PFSK-1 (cell line): ENCODE results near the gene ILF3.
A peak's percentile ranks its signal among the peaks of the same experiment; 100 is the strongest.

Experiments used
- FOXP2 ChIP-seq: optimal IDR thresholded peaks from 2 replicates; pipeline ENCODE3; 2011; ENCODE audit warnings: borderline replicate concordance, control low read depth, inconsistent platforms; ENCODE audit not compliant: insufficient read depth; ENCODE audit errors: extremely low read length, extremely low read depth
- POLR2AphosphoS5 ChIP-seq: IDR thresholded peaks from 2 replicates; pipeline ENCODE4 v1.6.1; 2012; ENCODE audit warnings: low read depth, mild to moderate bottlenecking, control low read depth, low read length, moderate library complexity
- SIN3A ChIP-seq: IDR thresholded peaks from 2 replicates; pipeline ENCODE4 v1.6.1; 2012; ENCODE audit warnings: mild to moderate bottlenecking, low read length, moderate library complexity, borderline replicate concordance; ENCODE audit not compliant: insufficient read depth
- TAF1 ChIP-seq: IDR thresholded peaks from 2 replicates; pipeline ENCODE4 v1.6.1; 2012; ENCODE audit warnings: low read length, control low read depth, borderline replicate concordance; ENCODE audit not compliant: insufficient read depth
- TF ChIP-seq, protein P1 (sequence below), 2 experiments: IDR thresholded peaks; 2 replicates each; pipeline versions ENCODE4 v1.6.1 to v1.8.0; 2011 to 2012; ENCODE audit warnings: low read depth in 2 of 2, low read length in 2 of 2, control low read depth in 1 of 2, inconsistent platforms in 1 of 2, mild to moderate bottlenecking in 1 of 2, moderate library complexity in 1 of 2; ENCODE audit not compliant: insufficient read depth in 1 of 2

ILF3 gene

DNA sequence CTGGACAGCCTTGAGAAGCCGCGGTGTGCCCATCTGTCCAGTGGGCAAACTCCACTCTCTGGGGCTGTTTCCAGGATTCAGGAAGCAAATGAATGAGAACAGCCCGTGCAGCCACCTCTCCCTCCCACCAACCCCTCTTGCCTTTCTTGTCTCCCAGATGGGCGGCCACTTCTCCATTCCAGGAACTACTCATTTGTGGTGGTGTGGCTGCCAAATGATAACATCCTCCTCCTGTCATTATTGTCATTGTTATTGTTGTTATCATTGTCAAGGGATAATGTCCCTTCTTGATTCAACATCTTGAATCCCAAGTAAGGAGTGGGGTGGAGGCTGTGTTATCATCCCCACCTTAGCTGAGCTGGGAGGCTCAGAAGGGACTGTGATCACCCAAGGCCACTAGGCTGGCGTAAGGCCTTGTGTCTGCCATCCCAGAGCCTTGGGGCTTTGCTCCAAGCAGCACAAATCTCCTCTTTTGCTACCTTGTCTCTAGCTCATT, 65.4 kb downstream of the ILF3 start:
- TF ChIP-seq SIN3A (peak; percentile 60; the same call in 1 of the 2 replicates), TAF1 (no peak)

- TF ChIP-seq, protein P1, sequence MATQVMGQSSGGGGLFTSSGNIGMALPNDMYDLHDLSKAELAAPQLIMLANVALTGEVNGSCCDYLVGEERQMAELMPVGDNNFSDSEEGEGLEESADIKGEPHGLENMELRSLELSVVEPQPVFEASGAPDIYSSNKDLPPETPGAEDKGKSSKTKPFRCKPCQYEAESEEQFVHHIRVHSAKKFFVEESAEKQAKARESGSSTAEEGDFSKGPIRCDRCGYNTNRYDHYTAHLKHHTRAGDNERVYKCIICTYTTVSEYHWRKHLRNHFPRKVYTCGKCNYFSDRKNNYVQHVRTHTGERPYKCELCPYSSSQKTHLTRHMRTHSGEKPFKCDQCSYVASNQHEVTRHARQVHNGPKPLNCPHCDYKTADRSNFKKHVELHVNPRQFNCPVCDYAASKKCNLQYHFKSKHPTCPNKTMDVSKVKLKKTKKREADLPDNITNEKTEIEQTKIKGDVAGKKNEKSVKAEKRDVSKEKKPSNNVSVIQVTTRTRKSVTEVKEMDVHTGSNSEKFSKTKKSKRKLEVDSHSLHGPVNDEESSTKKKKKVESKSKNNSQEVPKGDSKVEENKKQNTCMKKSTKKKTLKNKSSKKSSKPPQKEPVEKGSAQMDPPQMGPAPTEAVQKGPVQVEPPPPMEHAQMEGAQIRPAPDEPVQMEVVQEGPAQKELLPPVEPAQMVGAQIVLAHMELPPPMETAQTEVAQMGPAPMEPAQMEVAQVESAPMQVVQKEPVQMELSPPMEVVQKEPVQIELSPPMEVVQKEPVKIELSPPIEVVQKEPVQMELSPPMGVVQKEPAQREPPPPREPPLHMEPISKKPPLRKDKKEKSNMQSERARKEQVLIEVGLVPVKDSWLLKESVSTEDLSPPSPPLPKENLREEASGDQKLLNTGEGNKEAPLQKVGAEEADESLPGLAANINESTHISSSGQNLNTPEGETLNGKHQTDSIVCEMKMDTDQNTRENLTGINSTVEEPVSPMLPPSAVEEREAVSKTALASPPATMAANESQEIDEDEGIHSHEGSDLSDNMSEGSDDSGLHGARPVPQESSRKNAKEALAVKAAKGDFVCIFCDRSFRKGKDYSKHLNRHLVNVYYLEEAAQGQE (IDR thresholded peaks at IDR 0.05; ENCODE audit: insufficient read depth in 1 of 2, low read depth in 2 of 2, low read length in 2 of 2) = no peak
- TF ChIP-seq FOXP2 = no peak
- TF ChIP-seq SIN3A = no peak
- no peak for TF ChIP-seq TAF1
- TF ChIP-seq POLR2AphosphoS5 = no peak
These were observed 66.5 kb downstream of the ILF3 start for GRCh38 chr19:10720607-10721125.

DNA sequence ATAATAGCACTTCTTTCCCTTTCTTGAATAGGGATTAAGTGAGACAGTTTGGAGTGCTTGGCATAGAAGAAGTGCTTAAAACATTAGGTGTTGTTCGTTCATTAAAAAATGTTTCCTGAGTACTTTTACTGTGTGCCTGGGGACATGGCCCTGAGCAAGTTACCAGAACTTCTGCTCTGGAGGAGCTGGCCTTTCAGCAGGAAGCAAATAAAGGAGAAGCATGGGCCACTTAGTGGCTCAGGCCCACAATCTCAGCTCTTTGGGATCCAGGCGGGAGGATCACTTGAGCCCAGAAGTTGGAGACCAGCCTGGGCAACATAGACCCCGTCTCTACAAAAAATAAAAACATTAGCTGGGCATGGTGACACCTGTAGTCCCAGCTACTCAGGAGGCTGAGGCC, 69.4 kb downstream of the ILF3 start:
- TF ChIP-seq, protein P1 (IDR thresholded peaks at IDR 0.05; ENCODE audit: insufficient read depth in 1 of 2, low read depth in 2 of 2, low read length in 2 of 2) = no peak
- TF ChIP-seq TAF1 (no peak), FOXP2 (no peak), POLR2AphosphoS5 (no peak), SIN3A (no peak)

GRCh38 chr19:10724573-10725071, 70.5 kb downstream of the ILF3 start:
- TF ChIP-seq FOXP2 (no peak), SIN3A (no peak), POLR2AphosphoS5 (no peak), TAF1 (no peak)
- TF ChIP-seq, protein P1 (IDR thresholded peaks at IDR 0.05; ENCODE audit: insufficient read depth in 1 of 2, low read depth in 2 of 2, low read length in 2 of 2) = no peak

GRCh38 chr19:10725415-10725814, 71.3 kb downstream of the ILF3 start:
- TF ChIP-seq FOXP2 (no peak), TAF1 (no peak)

- no peak for TF ChIP-seq TAF1
- TF ChIP-seq POLR2AphosphoS5 = no peak
- TF ChIP-seq FOXP2 = no peak
- TF ChIP-seq, protein P1 (IDR thresholded peaks at IDR 0.05; ENCODE audit: insufficient read depth in 1 of 2, low read depth in 2 of 2, low read length in 2 of 2) = no peak
- no peak for TF ChIP-seq SIN3A
These were observed 72.1 kb downstream of the ILF3 start for GRCh38 chr19:10726268-10726667.
